Neural progenitor cell (in vitro differentiated cells): ENCODE results near the gene SREK1. TPM values are rescaled to one million over a fixed set of nuclear protein-coding genes. Genes with fewer than 3 reads are reported as not detected.

Experiments
- DNase-seq: peaks from one replicate; pipeline ENCODE4 v3.0.0-alpha.2; 2016; ENCODE audit warnings: low spot score
- H2AFZ ChIP-seq: fragments of 200-600 bp; sonication (generic); replicated peaks from 2 replicates; pipeline ENCODE4 v1.6.1; 2016; ENCODE audit warnings: antibody characterized with exemption
- H3F3A ChIP-seq: fragments of 200-600 bp; sonication (generic); 2 replicates; pipeline ENCODE4 v1.6.1; 2016; ENCODE audit warnings: antibody characterized with exemption, low read depth
- H3K27ac ChIP-seq: fragments of 200-600 bp; sonication (generic); 2 replicates; pipeline ENCODE4 v1.5.1; 2016; ENCODE audit warnings: mild to moderate bottlenecking
- H3K27me3 ChIP-seq: fragments of 200-600 bp; sonication (generic); 2 replicates; pipeline ENCODE4 v1.6.1; 2016; ENCODE audit warnings: mild to moderate bottlenecking, moderate library complexity
- H3K36me3 ChIP-seq: fragments of 200-600 bp; sonication (generic); 2 replicates; pipeline ENCODE4 v1.5.1; 2016
- H3K4me1 ChIP-seq: fragments of 200-600 bp; sonication (generic); 2 replicates; pipeline ENCODE4 v1.6.1; 2016; ENCODE audit warnings: mixed run types
- H3K4me2 ChIP-seq: fragments of 200-600 bp; sonication (generic); 2 replicates; pipeline ENCODE4 v1.6.1; 2016
- H3K4me3 ChIP-seq: fragments of 200-600 bp; sonication (generic); 2 replicates; pipeline ENCODE4 v1.5.1; 2016
- H3K79me2 ChIP-seq: fragments of 200-600 bp; sonication (generic); 2 replicates; pipeline ENCODE4 v1.6.1; 2016; ENCODE audit warnings: low read depth
- H3K9ac ChIP-seq: fragments of 200-600 bp; sonication (generic); 2 replicates; pipeline ENCODE4 v1.6.1; 2016
- H3K9me3 ChIP-seq: fragments of 200-600 bp; sonication (generic); 2 replicates; pipeline ENCODE4 v1.5.1; 2016; ENCODE audit warnings: low read depth
- H4K20me1 ChIP-seq: fragments of 200-600 bp; sonication (generic); 2 replicates; pipeline ENCODE4 v1.6.1; 2016; ENCODE audit warnings: low read depth
- H3K27ac Mint-ChIP-seq: 3 replicates; pipeline ENCODE4 v1.8.0; 2021; ENCODE audit warnings: mixed read lengths
- H3K27me3 Mint-ChIP-seq: 2 replicates; pipeline ENCODE4 v1.8.0; 2022; ENCODE audit warnings: low read depth, mild to moderate bottlenecking, inconsistent platforms, moderate library complexity, mixed read lengths; ENCODE audit not compliant: insufficient read depth
- H3K36me3 Mint-ChIP-seq: 3 replicates; pipeline ENCODE4 v1.8.0; 2021; ENCODE audit warnings: mixed read lengths
- H3K4me1 Mint-ChIP-seq: 3 replicates; pipeline ENCODE4 v1.8.0; 2021; ENCODE audit warnings: mixed read lengths
- H3K4me3 Mint-ChIP-seq: 3 replicates; pipeline ENCODE4 v1.8.0; 2021; ENCODE audit warnings: mild to moderate bottlenecking, moderate library complexity, mixed read lengths
- H3K9me3 Mint-ChIP-seq: 3 replicates; pipeline ENCODE4 v1.8.0; 2020; ENCODE audit warnings: mixed read lengths
- CTCF ChIP-seq: fragments of 200-600 bp; sonication (generic); IDR thresholded peaks from 2 replicates; pipeline ENCODE4 v1.5.1; 2017; ENCODE audit warnings: antibody characterized with exemption, mild to moderate bottlenecking
- EZH2 ChIP-seq: fragments of 200-600 bp; sonication (generic); IDR thresholded peaks from 2 replicates; pipeline ENCODE4 v1.6.1; 2017; ENCODE audit warnings: antibody characterized with exemption, mild to moderate bottlenecking, moderate library complexity
- EZH2phosphoT487 ChIP-seq: fragments of 200-600 bp; sonication (generic); IDR thresholded peaks from 2 replicates; pipeline ENCODE4 v1.6.1; 2017; ENCODE audit warnings: antibody characterized with exemption
- total RNA-seq: library from RNA; depleted of rRNA; stranded (reverse); fragments of >200 nt; gene quantifications from 2 replicates; pipeline ENCODE4 v1.2.3, GENCODE V29; 2015; ENCODE audit warnings: low replicate concordance

The SREK1 gene
- total RNA-seq, 1 donor from 2014 or later: 95.6 TPM

GRCh38 chr5:66157046-66157445 lies 12.9 kb downstream of the SREK1 start:
- no peaks in the 10 kb centered on the region for H3K9me3 ChIP-seq
- H3K27me3 Mint-ChIP-seq: no peaks in the 10 kb centered on the region
- H4K20me1 ChIP-seq: peaks cover 9% of the 10 kb centered on the region

GRCh38 chr5:66161356-66161755 lies 17.3 kb downstream of the SREK1 start:
- TF ChIP-seq EZH2phosphoT487: no peak
- TF ChIP-seq EZH2: no peak
- no peak for TF ChIP-seq CTCF
- Histone ChIP-seq H3K36me3 (peaks cover 59% of the 10 kb centered on the region), H2AFZ (no peak overlapping the region), H3K4me2 (no peak overlapping the region), H3K4me1 (no peaks in the 10 kb centered on the region), H3K4me3 (no peak overlapping the region), H3K27ac (no peak overlapping the region), H3K79me2 (peaks cover 39% of the 10 kb centered on the region), H4K20me1 (no peaks in the 10 kb centered on the region), H3F3A (no peaks in the 10 kb centered on the region), H3K9me3 (no peaks in the 10 kb centered on the region), H3K9ac (no peak overlapping the region), H3K27me3 (no peaks in the 10 kb centered on the region)
- Mint-ChIP-seq H3K27ac (no peak overlapping the region), H3K4me3 (no peak overlapping the region), H3K36me3 (peaks cover 34% of the 10 kb centered on the region), H3K9me3 (no peaks in the 10 kb centered on the region), H3K4me1 (no peaks in the 10 kb centered on the region), H3K27me3 (no peaks in the 10 kb centered on the region)
- no peak for DNase-seq

More at GRCh38 chr5:66157046-66157445, 12.9 kb downstream of the SREK1 start:
- no peak overlapping the region for H3K27ac ChIP-seq
- no peak overlapping the region for H3K4me3 ChIP-seq
- Mint-ChIP-seq H3K4me3 (no peak overlapping the region), H3K27ac (no peak overlapping the region), H3K9me3 (no peaks in the 10 kb centered on the region), H3K36me3 (peaks cover 31% of the 10 kb centered on the region), H3K4me1 (peaks cover 3% of the 10 kb centered on the region)
- no peak overlapping the region for H3K9ac ChIP-seq
- H3K27me3 ChIP-seq: no peaks in the 10 kb centered on the region
- peaks cover 5% of the 10 kb centered on the region for H3F3A ChIP-seq
- H2AFZ ChIP-seq: no peak overlapping the region
- no peak for DNase-seq
- no peak overlapping the region for H3K4me2 ChIP-seq
- TF ChIP-seq EZH2phosphoT487: no peak
- no peak for TF ChIP-seq EZH2
- no peak for TF ChIP-seq CTCF
- no peaks in the 10 kb centered on the region for H3K4me1 ChIP-seq
- H3K36me3 ChIP-seq: peaks cover 30% of the 10 kb centered on the region
- H3K79me2 ChIP-seq: peaks cover 81% of the 10 kb centered on the region

- no peaks in the 10 kb centered on the region for H3K9me3 ChIP-seq
- TF ChIP-seq CTCF (no peak), EZH2phosphoT487 (no peak), EZH2 (no peak)
- H4K20me1 ChIP-seq: peaks cover 3% of the 10 kb centered on the region
- H3K36me3 Mint-ChIP-seq: peaks cover 31% of the 10 kb centered on the region
- no peak overlapping the region for H2AFZ ChIP-seq
- no peaks in the 10 kb centered on the region for H3K27me3 ChIP-seq
- no peak overlapping the region for H3K27ac Mint-ChIP-seq
- no peak for DNase-seq
- no peaks in the 10 kb centered on the region for H3F3A ChIP-seq
- H3K4me3 Mint-ChIP-seq: no peak overlapping the region
- H3K4me1 ChIP-seq: no peaks in the 10 kb centered on the region
- H3K27ac ChIP-seq: no peak overlapping the region
- H3K9me3 Mint-ChIP-seq: no peaks in the 10 kb centered on the region
- no peak overlapping the region for H3K4me2 ChIP-seq
- no peak overlapping the region for H3K4me3 ChIP-seq
- peaks cover 50% of the 10 kb centered on the region for H3K36me3 ChIP-seq
- peaks cover 21% of the 10 kb centered on the region for H3K79me2 ChIP-seq
- no peak overlapping the region for H3K9ac ChIP-seq
- H3K27me3 Mint-ChIP-seq: no peaks in the 10 kb centered on the region
- no peaks in the 10 kb centered on the region for H3K4me1 Mint-ChIP-seq
Measured at GRCh38 chr5:66164044-66164790, 20.1 kb downstream of the SREK1 start.
